Uterus (tissue), 4 donors: Measurements from ENCODE around the gene ZNF821. TPM values are rescaled to one million over a fixed set of nuclear protein-coding genes. Genes with fewer than 3 reads are reported as not detected.
"Not testable (repeated sequence)": the region's sequence is repeated elsewhere in the genome, so short reads cannot be mapped to it uniquely, and the experiment has no call there.

Experiments used
- DNase-seq, 2 donors: peaks; one replicate each; pipeline ENCODE4 v3.0.0-alpha.2; 2019 to 2020
- H3K27ac ChIP-seq, 2 donors: fragments of 200-600 bp; sonication (generic); 1 replicate in 1 of 2; 2 replicates in 1 of 2; pipeline ENCODE4 v1.5.1; 2016 to 2018
- H3K27me3 ChIP-seq, 2 donors: fragments of 200-600 bp; sonication (generic); one replicate each; pipeline ENCODE4 v1.5.1; 2018 to 2019; ENCODE audit warnings: control low read depth in 1 of 2
- H3K36me3 ChIP-seq, 2 donors: fragments of 200-600 bp; sonication (generic); one replicate each; pipeline ENCODE4 v1.5.1; 2019; ENCODE audit warnings: control low read depth in 1 of 2
- H3K4me1 ChIP-seq, 2 donors: fragments of 200-600 bp; sonication (generic); one replicate each; pipeline ENCODE4 v1.5.1; 2018 to 2019; ENCODE audit warnings: control low read depth in 1 of 2
- H3K4me3 ChIP-seq, 2 donors: fragments of 200-600 bp; sonication (generic); 1 replicate in 1 of 2; 2 replicates in 1 of 2; pipeline ENCODE4 v1.5.1; 2018 to 2019; ENCODE audit warnings: mild to moderate bottlenecking in 1 of 2
- H3K9me3 ChIP-seq, 2 donors: fragments of 200-600 bp; sonication (generic); one replicate each; pipeline ENCODE4 v1.5.1; 2019; ENCODE audit warnings: control low read depth in 1 of 2
- CTCF ChIP-seq, 4 experiments: fragments of 200-600 bp in 2 of 4; fragments of 450-650 bp in 2 of 4; sonication (generic) in 2 of 4; IDR thresholded peaks; one replicate each; pipeline ENCODE4 v1.5.1; 2016 to 2019; ENCODE audit warnings: antibody characterized with exemption in 4 of 4, mild to moderate bottlenecking in 2 of 4, moderate library complexity in 1 of 4
- POLR2A ChIP-seq, 2 donors: fragments of 450-650 bp; IDR thresholded peaks; one replicate each; pipeline ENCODE4 v1.6.1; 2016; ENCODE audit warnings: antibody characterized with exemption in 2 of 2, mild to moderate bottlenecking in 1 of 2, moderate library complexity in 1 of 2
- intact Hi-C: fragments of 100-400 bp; cut with DNase I; formaldehyde crosslinking; loops from one replicate; pipeline ENCODE4 v1.15.1; 2023; ENCODE audit warnings: low total_unique reads
- total RNA-seq, 4 donors: library from RNA; depleted of rRNA in 3 of 4; stranded (reverse); fragments of >200 nt in 3 of 4; gene quantifications; one replicate each; pipeline versions ENCODE4 v1.1.0 to v1.2.4, GENCODE V29; 2014 to 2023
- donor health status: DM: yes; HTN: yes; CAD: no.

Gene ZNF821
- total RNA-seq, 4 donors from 2014 or later, result 0.59 to 16.9 (median 7.4) TPM

GRCh38 chr16:71915350-71915749 is 31.4 kb upstream of the ZNF821 start:
- Histone ChIP-seq H3K4me3 (no peak overlapping the region), H3K27ac (peak overlapping the region in 1 of 2 donors; percentile 69), H3K27me3 (no peaks in the 10 kb centered on the region), H3K36me3 (no peaks in the 10 kb centered on the region), H3K9me3 (no peaks in the 10 kb centered on the region), H3K4me1 (peaks cover 0 to 3% of the 10 kb centered on the region in 2 donors)
- no peak for DNase-seq
- TF ChIP-seq POLR2A (IDR thresholded peaks at IDR 0.05), result no peak
- no peak for TF ChIP-seq CTCF (IDR thresholded peaks at IDR 0.05)
- intact Hi-C loops, result no loop called here

- Histone ChIP-seq H3K27me3 (no peaks in the 10 kb centered on the region), H3K9me3 (no peaks in the 10 kb centered on the region), H3K36me3 (no peaks in the 10 kb centered on the region), H3K4me3 (no peak overlapping the region), H3K4me1 (peaks cover 0 to 3% of the 10 kb centered on the region in 2 donors), H3K27ac (no peak overlapping the region)
- intact Hi-C loops, result no loop called here
- TF ChIP-seq CTCF (IDR thresholded peaks at IDR 0.05) (no peak), POLR2A (IDR thresholded peaks at IDR 0.05) (no peak)
- DNase-seq, result no peak
Observed at GRCh38 chr16:71914802-71915201, 30.8 kb upstream of the ZNF821 start.

GRCh38 chr16:71912534-71913275 is 28.7 kb upstream of the ZNF821 start:
- H3K4me1 ChIP-seq, result peaks cover 0 to 3% of the 10 kb centered on the region in 2 donors
- no peak for TF ChIP-seq POLR2A (IDR thresholded peaks at IDR 0.05)
- TF ChIP-seq CTCF (IDR thresholded peaks at IDR 0.05), result no peak

GRCh38 chr16:71911121-71911520 is 27.1 kb upstream of the ZNF821 start:
- H3K27ac ChIP-seq, result no peak overlapping the region
- H3K9me3 ChIP-seq, result no peaks in the 10 kb centered on the region
- H3K36me3 ChIP-seq, result no peaks in the 10 kb centered on the region
- no peak for DNase-seq
- intact Hi-C loops, result no loop called here
- H3K27me3 ChIP-seq, result no peaks in the 10 kb centered on the region
- no peak overlapping the region for H3K4me3 ChIP-seq
- TF ChIP-seq POLR2A (IDR thresholded peaks at IDR 0.05), result no peak
- no peak for TF ChIP-seq CTCF (IDR thresholded peaks at IDR 0.05)
- peaks cover 0 to 3% of the 10 kb centered on the region in 2 donors for H3K4me1 ChIP-seq

More at GRCh38 chr16:71912534-71913275, 28.7 kb upstream of the ZNF821 start:
- no peaks in the 10 kb centered on the region for H3K27me3 ChIP-seq
- H3K4me3 ChIP-seq, result no peak overlapping the region
- no peaks in the 10 kb centered on the region for H3K9me3 ChIP-seq
- H3K36me3 ChIP-seq, result no peaks in the 10 kb centered on the region
- H3K27ac ChIP-seq, result no peak overlapping the region
- intact Hi-C loops, result no loop called here
- DNase-seq, result no peak

GRCh38 chr16:71905765-71906164 is 21.8 kb upstream of the ZNF821 start:
- H3K9me3 ChIP-seq, H3K27me3 ChIP-seq, H3K27ac ChIP-seq, H3K4me1 ChIP-seq, DNase-seq, intact Hi-C loops, H3K36me3 ChIP-seq, H3K4me3 ChIP-seq: not testable (repeated sequence)
